Suprapubic skin (tissue), 3 donors: ENCODE results near the gene FITM1.

Source experiments
- CTCF ChIP-seq, 2 donors: fragments of 200-600 bp in 1 of 2; fragments of 450-650 bp in 1 of 2; sonication (generic) in 1 of 2; IDR thresholded peaks; one replicate each; pipeline ENCODE4 v1.5.1; 2016 to 2019; ENCODE audit warnings: antibody characterized with exemption in 2 of 2, mild to moderate bottlenecking in 1 of 2, moderate library complexity in 1 of 2
- EP300 ChIP-seq: sonication (generic); formaldehyde crosslinking; IDR thresholded peaks from one replicate; pipeline ENCODE4 v1.6.1; 2017; ENCODE audit warnings: antibody characterized with exemption

- TF ChIP-seq EP300 = no peak
- TF ChIP-seq CTCF (IDR thresholded peaks at IDR 0.05) = no peak
Measured at GRCh38 chr14:24098927-24099813, 31.3 kb upstream of the FITM1 start.
